GM23338 (cell line): ENCODE results near the gene GRIK4. TPM values are rescaled to one million over a fixed set of nuclear protein-coding genes. Genes with fewer than 3 reads are reported as not detected.

Experiments
- ATAC-seq: fragments of 200-7000 bp; cut with Tn5 transposase; 3 replicates; pipeline ENCODE4 v1.9.1; 2020
- DNase-seq: peaks from one replicate; pipeline ENCODE4 v3.0.0-alpha.2; 2015; ENCODE audit warnings: low spot score
- H2AFZ ChIP-seq: fragments of 200-600 bp; sonication (generic); 2 replicates; pipeline ENCODE4 v1.8.0; 2016; ENCODE audit warnings: antibody characterized with exemption, mild to moderate bottlenecking, moderate library complexity
- H3F3A ChIP-seq: fragments of 200-600 bp; sonication (generic); replicated peaks from 2 replicates; pipeline ENCODE4 v1.8.0; 2017; ENCODE audit warnings: antibody characterized with exemption, mixed run types, low read depth
- H3K27ac ChIP-seq: fragments of 200-600 bp; sonication (generic); 2 replicates; pipeline ENCODE4 v1.6.1; 2016; ENCODE audit warnings: low read depth
- H3K27me3 ChIP-seq: fragments of 200-600 bp; sonication (generic); 2 replicates; pipeline ENCODE4 v1.8.0; 2016; ENCODE audit warnings: mild to moderate bottlenecking, mixed run types, moderate library complexity; ENCODE audit not compliant: insufficient read depth
- H3K36me3 ChIP-seq: fragments of 200-600 bp; sonication (generic); 2 replicates; pipeline ENCODE4 v1.8.0; 2016; ENCODE audit warnings: mild to moderate bottlenecking; ENCODE audit not compliant: insufficient read depth
- H3K4me1 ChIP-seq: fragments of 200-600 bp; sonication (generic); 2 replicates; pipeline ENCODE4 v1.8.0; 2016; ENCODE audit warnings: mild to moderate bottlenecking, moderate library complexity; ENCODE audit not compliant: insufficient read depth
- H3K4me2 ChIP-seq: fragments of 200-600 bp; sonication (generic); 2 replicates; pipeline ENCODE4 v1.7.1; 2017; ENCODE audit warnings: mixed run types
- H3K4me3 ChIP-seq: fragments of 200-600 bp; sonication (generic); 2 replicates; pipeline ENCODE4 v1.6.1; 2016; ENCODE audit warnings: mixed run types
- H3K79me2 ChIP-seq: fragments of 200-600 bp; sonication (generic); replicated peaks from 2 replicates; pipeline ENCODE4 v1.8.0; 2017; ENCODE audit warnings: mild to moderate bottlenecking; ENCODE audit not compliant: insufficient read depth
- H3K9me2 ChIP-seq: fragments of 200-600 bp; sonication (generic); 2 replicates; pipeline ENCODE4 v1.8.0; 2017; ENCODE audit not compliant: insufficient read depth
- H4K20me1 ChIP-seq: fragments of 200-600 bp; sonication (generic); replicated peaks from 2 replicates; pipeline ENCODE4 v1.8.0; 2017; ENCODE audit warnings: mild to moderate bottlenecking; ENCODE audit not compliant: insufficient read depth
- H3K27ac Mint-ChIP-seq: 2 replicates; pipeline ENCODE4 v1.8.0; 2020; ENCODE audit warnings: inconsistent platforms, mild to moderate bottlenecking, moderate library complexity, mixed read lengths
- H3K27me3 Mint-ChIP-seq: 3 replicates; pipeline ENCODE4 v1.8.0; 2022; ENCODE audit warnings: low read depth, mild to moderate bottlenecking, moderate library complexity, mixed read lengths, inconsistent platforms; ENCODE audit not compliant: insufficient read depth, poor library complexity
- H3K36me3 Mint-ChIP-seq: 3 replicates; pipeline ENCODE4 v1.8.0; 2021; ENCODE audit warnings: low read depth, mild to moderate bottlenecking, inconsistent platforms, moderate library complexity, mixed read lengths
- H3K4me1 Mint-ChIP-seq: 3 replicates; pipeline ENCODE4 v1.8.0; 2020; ENCODE audit warnings: mild to moderate bottlenecking, inconsistent platforms, mixed read lengths
- H3K4me3 Mint-ChIP-seq: 3 replicates; pipeline ENCODE4 v1.8.0; 2021; ENCODE audit warnings: moderate library complexity, mild to moderate bottlenecking, inconsistent platforms, mixed read lengths
- H3K9me3 Mint-ChIP-seq: 3 replicates; pipeline ENCODE4 v1.8.0; 2020; ENCODE audit warnings: moderate library complexity, mild to moderate bottlenecking, inconsistent platforms, mixed read lengths
- CREB1 ChIP-seq: fragments of 250-450 bp; sonication (Bioruptor Pico); IDR thresholded peaks from 2 replicates; pipeline ENCODE4 v1.5.0; 2020; ENCODE audit warnings: low read depth, mild to moderate bottlenecking, moderate library complexity
- CTCF ChIP-seq, 2 experiments: fragments of 200-600 bp in 1 of 2; sonication (generic) in 1 of 2; conservative IDR thresholded peaks; 2 replicates each; pipeline versions ENCODE4 v1.5.1 to v1.6.1; 2016 to 2017; ENCODE audit warnings: antibody characterized with exemption in 2 of 2, low read depth in 2 of 2, mild to moderate bottlenecking in 2 of 2, moderate library complexity in 1 of 2
- ETS1 ChIP-seq: IDR thresholded peaks from 2 replicates; pipeline ENCODE4 v1.6.1; 2016; ENCODE audit warnings: antibody characterized with exemption
- EZH2 ChIP-seq: fragments of 200-600 bp; sonication (generic); IDR thresholded peaks from one replicate; pipeline ENCODE4 v1.8.0; 2017; ENCODE audit warnings: antibody characterized with exemption, mild to moderate bottlenecking, low read depth; ENCODE audit not compliant: unreplicated experiment
- NANOG ChIP-seq: IDR thresholded peaks from 2 replicates; pipeline ENCODE4 v1.6.1; 2016; ENCODE audit warnings: antibody characterized with exemption, borderline replicate concordance
- STAT1 ChIP-seq: IDR thresholded peaks from one replicate; pipeline ENCODE4 v1.6.1; 2016; ENCODE audit warnings: antibody characterized with exemption; ENCODE audit not compliant: unreplicated experiment
- ZNF114 ChIP-seq: fragments of 250-450 bp; sonication (Bioruptor Pico); IDR thresholded peaks from 2 replicates; pipeline ENCODE4 v1.5.0; 2020; ENCODE audit warnings: mild to moderate bottlenecking, moderate library complexity
- ZNF462 ChIP-seq: fragments of 250-450 bp; sonication (Bioruptor Pico); IDR thresholded peaks from 2 replicates; pipeline ENCODE4 v1.5.0; 2020; ENCODE audit warnings: mild to moderate bottlenecking, moderate library complexity
- polyA plus RNA-seq: library from polyadenylated mRNA; unstranded; fragments of >200 nt; fragmentation: Nextera tagmentation; extraction: Ambion mirVana; gene quantifications from 2 replicates; pipeline ENCODE4 v1.2.1, GENCODE V29; 2016
- total RNA-seq: library from RNA; depleted of rRNA; stranded (reverse); fragments of >200 nt; shearing (Covaris generic); gene quantifications from 2 replicates; pipeline ENCODE4 v1.2.3, GENCODE V29; 2014

The GRIK4 gene
- total and polyA plus RNA-seq, 2 experiments from 2014 or later = 0.63 to 2.2 TPM

- TF ChIP-seq ZNF462 (no peak), CTCF (conservative IDR thresholded peaks at IDR 0.05; ENCODE audit: low read depth in 2 of 2) (no peak)
Observed at GRCh38 chr11:120635136-120635810, 123.7 kb downstream of the GRIK4 start (continued).

- no peak overlapping the region for H3K27ac ChIP-seq
- no peaks in the 10 kb centered on the region for H3K36me3 Mint-ChIP-seq
- H3K9me2 ChIP-seq = peaks cover 7% of the 10 kb centered on the region; the same call in 1 of the 2 replicates
- H3K27me3 ChIP-seq = 0 out of 2 replicates have a peak, but pooled peaks cover 2% of the 10 kb centered on the region
- peaks cover 7% of the 10 kb centered on the region for H3K27me3 Mint-ChIP-seq
- no peak overlapping the region for H3K27ac Mint-ChIP-seq
- H4K20me1 ChIP-seq = no peaks in the 10 kb centered on the region
- H2AFZ ChIP-seq = no peak overlapping the region
- DNase-seq = no peak
- no peak for ATAC-seq
- TF ChIP-seq ZNF114 (CRISPR knock-in tag) = no peak
- TF ChIP-seq NANOG = no peak
- TF ChIP-seq EZH2 = no peak
- no peak for TF ChIP-seq CREB1
- no peak for TF ChIP-seq STAT1
- no peak for TF ChIP-seq ETS1
- no peak overlapping the region for H3K4me2 ChIP-seq
- no peaks in the 10 kb centered on the region for H3F3A ChIP-seq
- no peak overlapping the region for H3K4me3 ChIP-seq
- no peaks in the 10 kb centered on the region for H3K9me3 Mint-ChIP-seq
- H3K4me1 ChIP-seq = peaks cover 19% of the 10 kb centered on the region; the same call in 1 of the 2 replicates
- no peak overlapping the region for H3K4me3 Mint-ChIP-seq
- no peaks in the 10 kb centered on the region for H3K36me3 ChIP-seq
- no peaks in the 10 kb centered on the region for H3K79me2 ChIP-seq
- H3K4me1 Mint-ChIP-seq = peaks cover 42% of the 10 kb centered on the region
Observed at GRCh38 chr11:120637131-120637530, 125.6 kb downstream of the GRIK4 start.
